ENCODE results near the gene AP1M1. TPM values are rescaled to one million over a fixed set of nuclear protein-coding genes. Genes with fewer than 3 reads are reported as not detected.

AP1M1 gene
- total and polyA plus RNA-seq, 3 experiments from 2014 or later: 113 to 145 (median 120) TPM

DNA sequence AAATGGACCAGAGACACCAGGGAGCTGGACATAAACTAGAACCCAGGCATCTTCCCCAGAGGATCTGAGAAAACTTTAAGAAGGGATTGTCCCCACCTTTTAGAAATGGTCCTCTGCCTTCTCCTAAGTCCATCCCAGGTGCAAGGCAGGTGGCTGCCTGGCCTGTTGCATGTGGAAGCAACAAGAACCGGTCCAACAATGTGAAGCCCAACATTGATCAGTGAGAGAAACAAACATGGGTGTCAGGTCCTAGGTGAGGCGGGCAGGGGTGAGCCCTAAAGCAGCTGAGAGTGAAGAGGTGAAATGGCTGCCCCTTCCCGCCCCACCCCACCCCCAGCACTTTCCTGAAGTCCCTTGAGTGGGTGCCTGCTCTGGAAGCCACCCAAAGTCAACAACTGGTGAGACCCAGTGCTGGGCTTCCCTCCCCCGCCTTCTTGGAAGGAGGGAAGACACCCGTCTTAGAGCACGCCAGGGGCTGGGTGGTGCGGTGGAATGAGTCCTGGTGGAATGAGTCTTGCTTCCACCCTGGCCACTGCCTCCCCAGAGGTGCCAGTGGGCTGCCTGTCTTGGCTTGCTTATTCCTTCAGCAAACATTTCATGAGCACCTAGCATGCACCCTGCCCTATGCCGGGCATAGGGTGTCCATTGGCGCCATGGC is 1.7 kb downstream of the AP1M1 start:
- H3K27me3 Mint-ChIP-seq: no peaks in the 10 kb centered on the region
- Histone ChIP-seq H3K36me3 (ENCODE audit: insufficient read depth, low read length) (peaks cover 14% of the 10 kb centered on the region), H3K27me3 (ENCODE audit: insufficient read depth, low read length, poor library complexity, severe bottlenecking) (no peaks in the 10 kb centered on the region), H3K4me3 (ENCODE audit: low read length) (no peak overlapping the region), H3K4me1 (ENCODE audit: insufficient read depth, low read length) (peaks cover 23% of the 10 kb centered on the region), H3K9me3 (ENCODE audit: low read length) (no peaks in the 10 kb centered on the region), H3K27ac (ENCODE audit: low read depth, low read length) (no peak overlapping the region)
- POLR2A ChIA-PET: interaction anchor here (1.0 kb wide), 1 partner anchor 14 kb away, joined by 5 read pairs; the partner anchor contains the start of gene FAM32A
- H3K4me3 Mint-ChIP-seq: peak overlapping the region; percentile 71 to 90 (median 83)
- no peak for DNase-seq
- no peaks in the 10 kb centered on the region for H3K9me3 Mint-ChIP-seq
- H3K36me3 Mint-ChIP-seq: peaks cover 0 to 47% (median 11%) of the 10 kb centered on the region in 3 donors
- CTCF ChIA-PET: no interaction called here
- peaks cover 31 to 52% (median 51%) of the 10 kb centered on the region in 3 donors for H3K4me1 Mint-ChIP-seq
- peak overlapping the region; percentile 72 to 95 (median 91) for H3K27ac Mint-ChIP-seq

DNA sequence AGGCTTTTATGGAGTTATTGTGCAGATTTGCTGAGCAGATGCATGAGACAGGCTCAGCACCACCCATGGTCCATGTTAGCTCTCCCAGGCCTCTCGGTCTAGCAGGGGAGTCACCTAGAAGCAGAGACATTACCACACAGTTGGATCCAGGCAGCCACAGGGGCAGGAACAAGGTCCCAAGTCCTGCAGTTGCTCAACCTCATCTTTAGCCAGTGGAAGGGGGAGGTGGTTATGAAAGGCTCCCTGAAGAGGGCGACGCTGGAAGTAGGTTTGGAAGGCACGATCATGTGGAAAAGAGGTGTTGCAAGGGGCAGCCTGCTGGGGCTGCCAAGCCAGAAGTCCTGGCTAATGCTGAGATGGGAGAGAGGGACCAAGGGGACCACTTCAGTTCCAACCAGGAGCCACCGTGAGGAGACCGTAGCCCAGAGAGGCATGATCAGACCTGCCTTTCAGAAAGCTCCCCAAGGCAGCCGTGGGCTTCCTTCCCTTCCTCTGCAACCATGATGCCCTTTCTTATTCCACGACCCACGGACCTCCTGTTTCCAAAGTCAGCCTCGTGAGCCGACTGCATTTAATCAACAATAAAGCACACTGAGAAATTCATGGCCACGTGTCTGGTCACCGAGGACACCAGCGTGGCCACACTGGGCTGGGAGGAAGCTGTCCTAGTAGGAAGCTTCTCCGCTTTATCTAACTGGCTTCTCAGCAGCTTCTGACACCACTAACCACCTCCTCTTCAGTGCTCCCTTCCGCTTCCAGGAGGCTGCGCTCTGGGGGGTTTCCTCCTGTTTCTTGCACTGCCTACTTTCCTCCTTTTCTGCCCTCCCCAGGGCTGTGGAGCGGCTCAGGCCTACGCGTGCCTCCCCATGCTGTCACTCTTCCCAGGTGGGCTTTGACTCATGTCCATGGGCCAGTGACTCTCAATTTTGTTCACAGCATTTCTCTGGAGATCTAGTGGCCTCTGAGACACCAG is 2.6 kb downstream of the AP1M1 start:
- Histone ChIP-seq H3K27me3 (ENCODE audit: insufficient read depth, low read length, poor library complexity, severe bottlenecking) (no peaks in the 10 kb centered on the region), H3K4me3 (ENCODE audit: low read length) (no peak overlapping the region), H3K4me1 (ENCODE audit: insufficient read depth, low read length) (peaks cover 23% of the 10 kb centered on the region), H3K9me3 (ENCODE audit: low read length) (no peaks in the 10 kb centered on the region), H3K36me3 (ENCODE audit: insufficient read depth, low read length) (peaks cover 17% of the 10 kb centered on the region), H3K27ac (ENCODE audit: low read depth, low read length) (no peak overlapping the region)
- DNase-seq: peak in 1 of 5 donors; percentile 49
- Mint-ChIP-seq H3K27ac (peak overlapping the region in 7 of 8 donors; percentile 34 to 92 (median 82)), H3K4me1 (peaks cover 31 to 52% (median 51%) of the 10 kb centered on the region in 3 donors), H3K4me3 (peak overlapping the region in 6 of 7 donors; percentile 17 to 80 (median 64)), H3K9me3 (no peaks in the 10 kb centered on the region), H3K36me3 (peaks cover 0 to 52% (median 11%) of the 10 kb centered on the region in 3 donors), H3K27me3 (no peaks in the 10 kb centered on the region)
- ChIA-PET POLR2A (no interaction called here), CTCF (interaction anchor here (1.2 kb wide), 1 partner anchor 186 kb away, joined by 3 read pairs; no protein-coding TSS in a partner anchor)

DNA sequence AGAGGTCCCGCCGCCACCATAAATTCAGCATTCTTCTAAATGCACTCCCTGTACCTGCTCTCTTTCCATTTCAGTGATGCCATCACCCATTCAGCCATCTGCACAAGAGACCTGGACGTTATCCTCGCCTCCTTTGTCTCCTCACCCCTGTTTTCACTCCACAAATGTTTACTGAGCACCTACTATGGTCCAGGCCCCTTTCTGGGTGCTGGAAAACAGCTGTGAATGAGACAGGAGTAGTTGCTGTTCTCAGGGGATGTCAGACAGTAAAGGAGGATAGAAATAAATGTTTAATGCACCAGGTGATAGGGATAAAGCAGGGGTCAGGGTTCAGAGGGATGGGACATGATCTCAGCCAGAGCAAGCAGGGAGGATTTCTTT is 3.3 kb downstream of the AP1M1 start:
- Histone ChIP-seq H3K36me3 (ENCODE audit: insufficient read depth, low read length) (peaks cover 17% of the 10 kb centered on the region), H3K9me3 (ENCODE audit: low read length) (no peaks in the 10 kb centered on the region), H3K27me3 (ENCODE audit: insufficient read depth, low read length, poor library complexity, severe bottlenecking) (no peaks in the 10 kb centered on the region), H3K4me3 (ENCODE audit: low read length) (no peak overlapping the region), H3K4me1 (ENCODE audit: insufficient read depth, low read length) (peaks cover 23% of the 10 kb centered on the region), H3K27ac (ENCODE audit: low read depth, low read length) (no peak overlapping the region)
- H3K9me3 Mint-ChIP-seq: no peaks in the 10 kb centered on the region
- DNase-seq: no peak
- ChIA-PET POLR2A (interaction anchor here (0.6 kb wide), 1 partner anchor 181 kb away, joined by 3 read pairs; no protein-coding TSS in a partner anchor), CTCF (interaction anchor here (0.7 to 1.2 kb wide), 2 partner anchors 185 to 1109 kb away, joined by 3 read pairs; no protein-coding TSS in a partner anchor)
- H3K36me3 Mint-ChIP-seq: peaks cover 0 to 57% (median 11%) of the 10 kb centered on the region in 3 donors
- H3K4me1 Mint-ChIP-seq: peaks cover 31 to 52% (median 51%) of the 10 kb centered on the region in 3 donors
- peak overlapping the region in 7 of 8 donors; percentile 47 to 87 (median 82) for H3K27ac Mint-ChIP-seq
- no peaks in the 10 kb centered on the region for H3K27me3 Mint-ChIP-seq
- H3K4me3 Mint-ChIP-seq: peak overlapping the region in 4 of 7 donors; percentile 17 to 78 (median 66)

DNA sequence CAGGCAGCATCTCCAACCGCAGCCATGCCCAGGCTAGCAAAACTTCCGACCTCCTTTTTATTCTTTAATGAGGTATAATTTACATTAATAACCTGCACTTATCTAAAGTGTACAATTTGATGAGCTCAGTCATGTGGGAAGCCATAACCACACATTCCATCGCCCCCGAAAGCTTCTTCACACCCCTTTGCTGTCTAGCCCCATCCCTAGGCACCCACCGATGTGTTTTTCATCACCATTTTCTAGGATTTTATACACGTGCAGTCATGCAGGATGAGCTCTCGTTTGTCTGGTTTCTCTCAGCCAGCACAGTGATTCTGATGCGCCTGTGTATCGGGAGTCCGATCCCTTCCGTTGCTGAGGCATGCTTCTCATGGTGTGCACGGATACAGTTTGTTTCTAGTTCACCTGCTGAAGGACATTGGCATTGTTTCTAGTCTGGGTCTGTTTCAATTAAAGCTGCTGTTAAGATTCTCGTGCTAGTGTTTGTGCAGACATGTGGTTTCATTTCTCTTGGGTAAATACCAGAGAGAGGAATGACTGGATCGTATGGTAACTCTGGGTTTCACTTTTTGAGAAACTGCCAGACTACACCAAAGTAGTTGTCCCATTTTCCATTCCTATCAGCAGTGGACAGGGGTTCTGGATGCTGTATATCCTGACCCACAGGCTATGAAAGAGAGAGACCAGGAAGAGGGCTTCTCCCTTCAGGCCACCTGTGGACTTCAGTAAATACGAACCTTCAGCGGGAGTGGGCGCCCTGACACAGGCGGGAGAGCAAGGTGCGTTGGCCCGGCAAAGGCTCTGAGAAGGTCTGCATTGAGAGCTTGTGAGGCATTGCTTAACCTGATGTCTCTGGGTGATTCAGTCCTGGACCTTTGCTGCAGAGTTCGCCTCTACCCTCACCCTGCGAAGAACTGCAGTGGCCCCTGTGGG is 4.9 kb downstream of the AP1M1 start:
- Histone ChIP-seq H3K4me1 (ENCODE audit: insufficient read depth, low read length) (peaks cover 13% of the 10 kb centered on the region), H3K4me3 (ENCODE audit: low read length) (no peak overlapping the region), H3K27me3 (ENCODE audit: insufficient read depth, low read length, poor library complexity, severe bottlenecking) (no peaks in the 10 kb centered on the region), H3K9me3 (ENCODE audit: low read length) (no peaks in the 10 kb centered on the region), H3K27ac (ENCODE audit: low read depth, low read length) (no peak overlapping the region), H3K36me3 (ENCODE audit: insufficient read depth, low read length) (peaks cover 20% of the 10 kb centered on the region)
- H3K36me3 Mint-ChIP-seq: peaks cover 0 to 70% (median 11%) of the 10 kb centered on the region in 3 donors
- CTCF ChIA-PET: no interaction called here
- H3K4me3 Mint-ChIP-seq: peak overlapping the region in 3 of 7 donors; percentile 23 to 35 (median 23)
- no peaks in the 10 kb centered on the region for H3K27me3 Mint-ChIP-seq
- peak overlapping the region in 4 of 8 donors; percentile 12 to 82 (median 41) for H3K27ac Mint-ChIP-seq
- peaks cover 34 to 54% (median 54%) of the 10 kb centered on the region in 3 donors for H3K4me1 Mint-ChIP-seq
- POLR2A ChIA-PET: no interaction called here
- H3K9me3 Mint-ChIP-seq: no peaks in the 10 kb centered on the region
- peak in 1 of 5 donors; percentile 27 for DNase-seq

DNA sequence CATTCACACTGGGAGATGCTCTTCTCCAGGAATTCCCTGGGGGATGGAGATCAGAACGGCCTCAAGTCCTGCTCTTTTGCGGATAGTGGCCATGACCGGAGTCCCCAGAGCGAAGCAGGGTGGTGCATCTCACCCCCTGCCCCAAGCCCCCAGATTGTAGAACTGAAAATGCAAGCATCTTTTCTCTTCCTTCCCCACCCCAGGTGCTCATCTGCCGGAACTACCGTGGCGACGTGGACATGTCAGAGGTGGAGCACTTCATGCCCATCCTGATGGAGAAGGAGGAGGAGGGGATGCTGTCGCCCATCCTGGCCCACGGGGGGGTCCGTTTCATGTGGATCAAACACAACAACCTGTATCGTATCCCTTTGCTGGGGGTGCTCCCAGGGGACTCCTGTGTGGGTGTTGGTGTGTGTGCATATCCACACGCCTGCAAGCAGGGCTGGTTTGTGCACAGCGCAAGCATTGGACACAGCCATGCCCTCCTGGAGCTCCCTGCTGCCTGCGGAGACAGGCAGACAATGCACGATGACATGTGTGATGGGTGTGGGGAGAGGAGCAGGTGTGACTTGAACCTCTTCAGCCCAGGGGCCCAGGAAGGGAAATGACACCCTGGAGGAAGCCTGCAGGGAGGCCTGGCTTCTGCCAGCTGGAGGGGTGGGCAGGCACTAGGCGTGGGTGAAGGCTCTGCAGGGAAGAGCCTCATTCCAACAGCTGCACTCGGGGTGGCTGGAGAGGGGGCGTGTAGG is 5.7 kb downstream of the AP1M1 start:
- H3K9me3 Mint-ChIP-seq: no peaks in the 10 kb centered on the region
- peaks cover 35 to 58% (median 58%) of the 10 kb centered on the region in 3 donors for H3K4me1 Mint-ChIP-seq
- no peaks in the 10 kb centered on the region for H3K27me3 ChIP-seq (ENCODE audit: insufficient read depth, low read length, poor library complexity, severe bottlenecking)
- DNase-seq: peak in 1 of 5 donors; percentile 30
- peaks cover 0 to 78% (median 15%) of the 10 kb centered on the region in 3 donors for H3K36me3 Mint-ChIP-seq
- peaks cover 24% of the 10 kb centered on the region for H3K36me3 ChIP-seq (ENCODE audit: insufficient read depth, low read length)
- no peak overlapping the region for H3K27ac ChIP-seq (ENCODE audit: low read depth, low read length)
- CTCF ChIA-PET: no interaction called here
- H3K27me3 Mint-ChIP-seq: no peaks in the 10 kb centered on the region
- POLR2A ChIA-PET: no interaction called here
- peaks cover 15% of the 10 kb centered on the region for H3K4me1 ChIP-seq (ENCODE audit: insufficient read depth, low read length)
- H3K27ac Mint-ChIP-seq: peak overlapping the region in 2 of 8 donors; percentile 11 to 79
- no peak overlapping the region for H3K4me3 ChIP-seq (ENCODE audit: low read length)
- no peaks in the 10 kb centered on the region for H3K9me3 ChIP-seq (ENCODE audit: low read length)
- H3K4me3 Mint-ChIP-seq: no peak overlapping the region

DNA sequence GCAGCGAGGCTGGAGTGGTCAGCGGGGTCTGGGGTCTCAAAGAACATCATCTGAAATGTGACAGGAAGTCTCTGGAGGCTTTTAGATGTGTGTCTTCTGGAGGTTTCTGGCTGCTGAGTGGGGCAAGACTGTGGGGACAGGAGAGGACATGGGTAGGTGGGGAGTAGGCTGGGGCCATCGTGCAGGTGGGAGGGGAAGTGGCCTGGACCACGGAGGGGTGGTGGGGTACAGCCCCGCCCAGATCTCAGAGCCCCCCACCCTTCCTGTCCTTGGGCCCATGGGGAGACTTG is 6.2 kb downstream of the AP1M1 start:
- Histone ChIP-seq H3K27ac (ENCODE audit: low read depth, low read length) (no peak overlapping the region), H3K9me3 (ENCODE audit: low read length) (no peaks in the 10 kb centered on the region), H3K4me3 (ENCODE audit: low read length) (no peak overlapping the region), H3K4me1 (ENCODE audit: insufficient read depth, low read length) (peaks cover 11% of the 10 kb centered on the region), H3K27me3 (ENCODE audit: insufficient read depth, low read length, poor library complexity, severe bottlenecking) (no peaks in the 10 kb centered on the region), H3K36me3 (ENCODE audit: insufficient read depth, low read length) (peaks cover 28% of the 10 kb centered on the region)
- H3K4me1 Mint-ChIP-seq: peaks cover 32 to 54% (median 54%) of the 10 kb centered on the region in 3 donors
- no peak overlapping the region for H3K4me3 Mint-ChIP-seq
- H3K27me3 Mint-ChIP-seq: no peaks in the 10 kb centered on the region
- POLR2A ChIA-PET: no interaction called here
- no peaks in the 10 kb centered on the region for H3K9me3 Mint-ChIP-seq
- DNase-seq: no peak
- H3K27ac Mint-ChIP-seq: peak overlapping the region in 2 of 8 donors; percentile 11 to 79
- H3K36me3 Mint-ChIP-seq: peaks cover 0 to 83% (median 15%) of the 10 kb centered on the region in 3 donors
- CTCF ChIA-PET: no interaction called here
